COLO668 (cell line): ENCODE results near the gene ORC1.
"Not testable (repeated sequence)": the region's sequence is repeated elsewhere in the genome, so short reads cannot be mapped to it uniquely, and the experiment has no call there.

Experiments used
- DNase-seq: peaks from one replicate; lab custom pipeline; 2025; ENCODE audit not compliant: unreplicated experiment; lab: John Stamatoyannopoulos, UW

ORC1 gene

DNA sequence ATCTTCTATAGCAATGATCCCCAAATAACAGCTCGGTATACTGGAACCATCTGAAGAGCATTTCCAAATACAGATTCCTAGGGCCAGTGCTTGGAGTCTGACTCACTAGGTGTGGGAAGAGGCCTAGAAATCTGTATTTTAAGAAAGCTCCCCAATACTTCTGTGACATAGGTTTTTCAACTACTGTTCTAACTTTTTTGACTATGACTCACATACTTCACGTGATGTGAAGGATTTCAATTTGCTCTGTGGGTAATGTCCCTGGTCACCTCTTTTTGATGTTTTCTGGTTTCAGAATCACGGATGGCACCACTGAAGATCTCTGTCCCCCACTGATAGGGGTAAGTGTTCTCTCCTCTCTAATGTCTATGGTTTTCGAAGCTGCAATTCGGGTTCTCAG is 11.0 kb downstream of the ORC1 start:
- no peak for DNase-seq

- DNase-seq, result no peak
Measured at GRCh38 chr1:52386458-52386857, 17.8 kb downstream of the ORC1 start.

- no peak for DNase-seq
Measured at GRCh38 chr1:52385376-52385775, 18.8 kb downstream of the ORC1 start.

- DNase-seq, result not testable (repeated sequence)
Measured at GRCh38 chr1:52369851-52370250, 34.4 kb downstream of the ORC1 start.

DNA sequence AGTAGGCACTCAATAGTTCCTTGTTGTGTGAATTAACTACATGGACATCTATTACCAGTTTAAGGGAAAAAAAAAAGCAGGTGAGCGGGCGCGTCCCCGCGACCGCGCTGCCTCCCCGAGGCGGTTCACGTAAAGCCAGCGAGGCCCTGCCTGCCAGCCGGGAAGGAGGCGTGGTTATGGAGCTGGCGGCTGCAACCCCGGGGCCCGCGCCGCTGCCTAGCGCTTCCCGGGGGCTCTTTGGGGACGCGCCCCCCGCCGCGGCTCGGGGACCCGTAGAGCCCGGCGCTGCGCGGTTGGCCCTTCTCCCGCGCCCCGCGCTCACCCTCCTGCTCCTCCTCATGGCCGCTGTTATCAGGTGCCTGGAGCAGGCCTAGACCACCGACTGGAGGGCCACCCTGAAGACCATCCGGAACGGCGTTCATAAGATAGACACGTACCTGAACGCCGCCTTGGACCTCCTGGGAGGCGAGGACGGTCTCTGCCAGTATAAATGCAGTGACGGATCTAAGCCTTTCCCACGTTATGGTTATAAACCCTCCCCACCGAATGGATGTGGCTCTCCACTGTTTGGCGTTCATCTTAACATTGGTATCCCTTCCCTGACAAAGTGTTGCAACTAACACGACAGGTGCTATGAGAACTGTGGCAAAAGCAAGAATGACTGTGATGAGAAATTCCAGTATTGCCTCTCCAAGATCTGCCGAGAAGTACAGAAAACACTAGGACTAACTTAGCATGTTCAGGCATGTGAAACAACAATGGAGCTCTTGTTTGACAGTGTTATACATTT is 35.6 kb downstream of the ORC1 start:
- peak; percentile 94 for DNase-seq

- no peak for DNase-seq
Measured at GRCh38 chr1:52367272-52367671, 37.0 kb downstream of the ORC1 start.

GRCh38 chr1:52366517-52366827 is 37.8 kb downstream of the ORC1 start:
- no peak for DNase-seq

DNA sequence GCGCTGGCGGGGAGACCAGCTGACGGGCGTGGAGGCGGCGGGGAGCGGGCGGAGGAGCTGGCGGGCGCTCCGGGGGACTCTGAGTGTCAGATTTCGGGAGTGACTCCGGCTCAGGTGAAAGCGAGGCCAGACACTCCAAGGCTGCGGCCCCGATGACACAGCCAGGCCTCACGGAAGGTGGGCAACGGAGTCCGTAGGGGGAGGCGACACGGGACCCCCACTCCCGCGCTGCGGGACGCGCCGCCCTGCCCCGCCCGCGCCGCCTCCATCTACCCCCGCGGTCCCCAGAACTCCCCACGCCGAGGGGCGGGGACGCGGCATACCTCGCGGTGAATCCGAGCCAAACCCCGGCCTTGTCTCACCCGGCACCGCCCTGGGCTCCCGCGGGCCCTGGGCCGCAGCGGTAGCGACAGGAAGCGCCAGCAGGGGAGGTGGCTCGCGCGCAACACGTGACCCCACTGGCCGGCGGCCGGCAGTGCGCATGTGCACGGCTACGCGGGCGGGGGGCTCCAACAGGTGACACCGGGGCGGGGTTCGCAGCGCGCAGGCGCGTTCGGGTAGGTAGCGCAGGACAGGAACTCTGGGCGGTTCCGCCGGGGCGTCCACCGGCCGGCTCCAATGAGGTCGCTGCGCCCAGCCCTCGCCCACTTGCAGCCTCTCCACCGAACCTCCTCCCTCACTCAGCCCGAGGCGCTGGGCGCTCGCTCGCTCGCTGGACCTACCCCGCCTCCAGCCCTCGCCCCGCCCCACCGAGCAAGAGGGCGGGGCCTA is 38.3 kb downstream of the ORC1 start, which contains the start of gene CC2D1B:
Gene CC2D1B (minus strand): TSS at position 460 of the 771 bp plus-strand sequence. CDS start 1,585 bp downstream, outside the sequence.
- DNase-seq, result peak; percentile 100

GRCh38 chr1:52365071-52365745 is 39.0 kb downstream of the ORC1 start:
- DNase-seq, result peak; percentile 54

DNA sequence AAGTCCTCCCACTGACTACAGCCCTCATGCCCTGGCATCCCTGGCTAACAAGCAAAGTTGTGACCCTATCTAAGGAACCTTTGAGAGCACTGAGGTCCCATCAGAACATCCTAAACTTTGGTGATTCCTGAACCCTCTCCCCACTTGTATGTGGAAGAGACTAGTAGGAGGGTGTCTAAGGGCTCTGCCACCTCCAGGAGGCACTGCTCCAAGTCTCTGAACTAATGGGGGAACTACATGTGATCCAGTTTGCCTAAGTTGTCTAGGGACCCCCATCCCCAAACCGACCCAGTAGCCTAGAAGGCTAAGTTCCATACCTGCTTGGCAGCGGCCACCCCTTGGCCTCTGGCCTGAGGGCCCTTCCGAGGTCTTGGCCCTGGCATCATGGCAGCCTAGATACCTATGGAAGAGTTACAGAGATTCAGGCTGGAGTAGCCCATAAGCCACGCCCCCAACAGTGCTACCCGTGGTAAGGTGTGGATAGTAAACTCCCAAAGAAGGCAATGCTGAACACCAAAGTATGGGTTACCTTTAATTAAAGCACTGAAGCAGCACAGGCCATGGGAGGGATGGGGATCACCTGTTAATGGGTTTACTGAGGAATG is 39.9 kb downstream of the ORC1 start:
- peak; percentile 27 for DNase-seq

DNA sequence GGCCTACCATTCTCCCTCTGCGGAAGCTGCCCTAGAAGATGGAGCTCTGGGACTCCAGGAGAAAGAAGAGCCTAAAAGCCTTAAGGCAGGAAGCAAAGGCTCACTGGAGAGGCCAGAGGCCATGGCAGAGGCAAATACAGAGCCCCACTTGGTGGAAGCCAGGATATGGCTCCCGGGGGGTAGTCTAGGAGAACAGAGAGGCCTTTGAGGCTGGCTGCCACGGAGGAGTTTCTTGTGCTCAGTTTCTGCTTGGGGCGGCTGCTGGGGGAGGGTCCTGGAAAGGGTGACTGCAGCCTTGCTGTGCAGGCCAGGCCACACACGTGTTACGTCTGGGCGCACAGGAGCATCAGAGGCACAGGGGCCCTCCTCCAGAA is 43.6 kb downstream of the ORC1 start:
- no peak for DNase-seq

DNA sequence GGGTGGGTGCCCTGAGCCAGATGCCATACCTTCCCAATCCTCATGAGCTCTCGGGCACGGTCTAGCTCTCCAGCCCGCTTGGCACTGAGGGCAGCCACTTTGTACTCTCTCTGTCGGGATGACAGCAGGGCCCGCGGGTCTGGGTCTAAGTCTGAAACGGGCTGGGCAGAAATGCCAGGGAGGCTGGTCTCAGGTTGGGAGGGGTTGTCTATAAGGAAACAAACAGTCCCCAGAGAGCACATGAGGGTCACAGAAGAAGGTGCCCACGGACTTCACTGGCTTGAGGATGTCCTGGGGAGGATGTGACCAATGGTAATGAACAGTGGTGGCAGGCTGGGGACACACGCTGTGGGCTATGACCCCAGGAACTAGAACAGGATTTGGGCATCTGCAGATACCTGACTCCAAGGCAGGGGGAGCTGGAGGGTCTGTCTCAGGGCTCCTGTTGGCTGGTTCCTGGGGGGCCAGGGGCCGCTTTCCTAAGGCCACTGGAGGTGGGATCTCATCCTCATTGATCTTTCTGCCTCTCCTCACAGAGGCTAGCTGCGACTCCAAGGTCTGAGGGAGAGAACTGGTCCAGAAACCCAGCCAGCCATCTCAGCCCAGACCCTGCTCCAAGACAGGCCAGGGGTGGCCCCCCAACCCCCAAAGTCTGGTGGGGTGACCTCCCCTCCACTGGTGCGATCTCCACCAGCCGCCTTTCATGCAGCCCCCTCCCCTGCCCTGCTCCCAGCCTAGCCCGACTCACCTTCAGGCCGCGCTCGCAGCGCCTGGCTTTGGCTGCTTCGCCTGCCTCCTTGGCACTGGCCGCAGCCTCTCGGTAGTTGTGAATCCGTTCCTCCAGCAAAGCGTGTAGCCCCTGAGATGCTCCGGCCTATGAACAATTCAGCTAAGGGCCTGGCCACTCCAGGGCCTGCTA is 44.3 kb downstream of the ORC1 start:
- DNase-seq, result no peak

- no peak for DNase-seq
Measured at GRCh38 chr1:52358851-52359497, 45.2 kb downstream of the ORC1 start.

- DNase-seq, result no peak
Measured at GRCh38 chr1:52357397-52357796, 46.8 kb downstream of the ORC1 start.

DNA sequence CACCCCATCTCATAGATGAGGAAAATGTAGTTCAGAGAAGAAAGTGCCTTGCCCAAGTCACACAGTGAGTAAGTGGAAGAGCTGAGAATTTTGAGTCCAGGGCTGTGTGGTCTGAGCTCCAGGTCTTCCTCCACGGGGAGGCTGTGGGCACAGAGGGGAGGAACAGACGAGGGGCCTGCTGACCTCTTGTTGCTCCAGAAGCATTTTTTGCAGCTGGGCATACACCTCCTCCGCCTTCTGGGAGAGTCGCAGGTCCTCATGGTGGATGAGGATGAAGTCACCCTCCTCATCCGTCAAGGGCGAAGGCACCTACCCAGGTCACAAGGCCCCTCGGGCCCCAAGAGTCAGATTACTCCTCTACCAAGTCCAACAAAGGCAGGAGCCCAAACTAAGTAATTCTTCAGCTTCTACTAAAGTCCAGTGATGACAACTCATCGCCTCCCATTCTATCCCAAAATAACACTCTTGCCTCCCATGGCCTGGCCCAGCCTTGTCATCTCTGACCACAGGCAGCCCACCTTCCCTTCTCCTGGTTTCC is 47.3 kb downstream of the ORC1 start:
- DNase-seq, result no peak

- DNase-seq, result no peak
Measured at GRCh38 chr1:52355847-52356505, 48.2 kb downstream of the ORC1 start.

DNA sequence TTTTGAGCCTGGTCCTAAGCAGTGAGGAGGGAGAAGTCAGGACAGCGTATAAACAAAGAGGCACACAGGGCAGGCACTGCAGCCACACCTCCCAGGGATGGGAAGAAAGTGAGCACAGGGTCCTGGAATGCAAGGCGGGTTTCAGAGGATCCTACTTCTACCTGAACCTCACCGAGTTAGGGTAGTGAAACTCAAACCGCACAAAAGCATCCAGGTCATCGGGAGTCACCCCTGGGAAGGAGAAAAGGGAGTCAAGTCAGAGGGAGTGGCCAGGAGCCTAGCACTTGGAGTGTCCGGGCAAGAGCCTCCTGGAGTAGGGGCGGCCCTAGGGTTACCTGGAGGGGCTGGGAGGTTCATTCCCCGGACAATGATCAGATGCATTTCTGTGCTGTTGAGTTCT is 48.8 kb downstream of the ORC1 start:
- no peak for DNase-seq

DNA sequence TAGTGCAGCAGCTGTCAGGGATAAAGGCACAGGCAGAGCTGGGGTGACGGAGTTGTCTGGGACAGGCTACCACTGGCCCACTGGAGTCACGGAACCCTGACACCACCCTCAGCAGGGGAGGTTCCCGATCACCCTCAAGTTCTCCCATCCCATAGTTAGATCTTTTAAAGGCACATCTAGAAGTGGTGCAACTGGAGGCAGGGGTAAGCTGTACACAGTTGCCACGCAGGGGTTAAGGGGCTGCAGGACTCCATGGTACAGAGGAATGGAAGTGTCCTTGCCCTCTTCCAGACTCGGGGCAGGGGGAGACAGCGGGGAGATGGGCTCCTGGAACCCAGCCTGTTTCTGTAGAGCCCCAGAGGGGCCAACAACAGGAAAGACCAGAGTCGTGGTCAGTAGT is 51.5 kb downstream of the ORC1 start:
- no peak for DNase-seq

GRCh38 chr1:52348704-52349300 is 55.4 kb downstream of the ORC1 start:
- DNase-seq, result peak; percentile 37
